ENCODE results near the gene RCCD1. TPM values are rescaled to one million over a fixed set of nuclear protein-coding genes. Genes with fewer than 3 reads are reported as not detected.

The RCCD1 gene, protein sequence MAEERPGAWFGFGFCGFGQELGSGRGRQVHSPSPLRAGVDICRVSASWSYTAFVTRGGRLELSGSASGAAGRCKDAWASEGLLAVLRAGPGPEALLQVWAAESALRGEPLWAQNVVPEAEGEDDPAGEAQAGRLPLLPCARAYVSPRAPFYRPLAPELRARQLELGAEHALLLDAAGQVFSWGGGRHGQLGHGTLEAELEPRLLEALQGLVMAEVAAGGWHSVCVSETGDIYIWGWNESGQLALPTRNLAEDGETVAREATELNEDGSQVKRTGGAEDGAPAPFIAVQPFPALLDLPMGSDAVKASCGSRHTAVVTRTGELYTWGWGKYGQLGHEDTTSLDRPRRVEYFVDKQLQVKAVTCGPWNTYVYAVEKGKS
- total RNA-seq (2021): 26.1 to 31.9 TPM (median 27.8 TPM) in 3 replicates
- Bru-seq, nascent RNA: percentile 70 among the genes with signal in this experiment
- long read RNA-seq, experiment 1, transcript RCCD1-201 (8 exons, 2,689 nt): major isoform, 11 of 78 reads
- long read RNA-seq, experiment 1, partial matches to known transcripts: 52 of 78 reads
- long read RNA-seq, experiment 1, other reads (novel, unspliced or antisense): 14 of 78 reads
- long read RNA-seq, experiment 2, partial matches to known transcripts: 11 of 18 reads
- long read RNA-seq, experiment 2, other reads (novel, unspliced or antisense): 6 of 18 reads
- long read RNA-seq, experiment 3, partial matches to known transcripts: 1 of 4 reads
- long read RNA-seq, experiment 3, other reads (novel, unspliced or antisense): 2 of 4 reads

DNA sequence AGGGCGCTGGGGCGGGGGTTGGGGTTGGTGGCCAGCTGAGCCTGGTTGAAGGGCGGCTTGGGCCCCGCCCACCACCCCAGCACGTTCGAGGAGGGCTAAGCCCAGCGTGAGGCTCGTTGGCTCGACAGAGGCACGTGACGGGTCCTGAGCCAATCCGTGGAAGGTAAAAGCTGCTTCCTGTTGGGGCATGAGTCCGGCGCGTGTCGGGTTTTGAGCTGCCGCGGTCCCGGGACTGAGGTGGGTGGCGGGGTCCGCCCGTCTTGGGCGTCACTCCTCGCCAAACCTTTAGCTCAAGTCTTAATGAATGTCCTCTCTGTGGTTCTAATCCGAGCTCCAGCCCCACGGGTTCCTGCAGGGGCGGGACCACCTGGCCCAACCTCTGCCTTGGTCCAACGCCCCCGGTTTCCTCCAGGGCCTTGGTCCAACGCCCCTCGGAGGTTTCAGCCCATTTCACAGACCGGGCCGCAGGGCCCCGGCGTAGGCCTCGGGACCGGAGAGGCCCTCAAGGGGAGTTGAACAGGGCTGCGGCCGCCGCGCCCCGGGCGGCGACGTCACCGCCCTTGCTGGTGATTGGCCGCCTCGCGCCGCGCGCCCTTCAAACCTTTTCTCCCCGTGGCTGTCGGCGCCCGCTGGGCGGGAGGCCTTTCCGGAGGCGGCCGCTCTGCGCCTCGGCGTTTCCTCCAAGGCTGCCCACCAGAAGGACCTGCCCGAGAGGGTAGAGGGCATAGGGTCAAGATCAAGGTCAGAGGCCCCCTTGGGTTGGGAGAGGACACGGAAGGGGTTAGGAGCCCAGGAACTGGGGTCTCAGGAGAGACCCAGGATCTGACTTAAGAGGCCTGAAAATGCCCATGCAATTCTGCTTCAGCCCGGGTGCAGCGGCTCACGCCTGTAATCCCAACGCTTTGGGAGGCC, at the start of gene RCCD1:
Gene RCCD1, plus strand, starts transcription at position 173 of the 912 bp plus-strand sequence. CDS start 1,851 bp downstream, outside the sequence.
- DNase-seq (ENCODE audit: low spot score): peak; percentile 93
- H3K27me3 Mint-ChIP-seq (ENCODE audit: low read depth): no peaks in the 10 kb centered on the region
- peak; percentile 75 for ATAC-seq
- ChIA-PET CTCF (interaction anchor here (0.6 to 6.2 kb wide), 18 partner anchors 12 to 318 kb away, joined by 3 to 264 read pairs (median 6); partner anchors contain the start of genes HDDC3, MAN2A2, PRC1 and UNC45A), POLR2A (interaction anchor here (0.6 to 1.9 kb wide), 4 partner anchors 9 to 40 kb away, joined by 3 to 19 read pairs (median 10); partner anchors contain the start of genes PRC1 and UNC45A)
- peak within 1 kb of the TSS; percentile 76 for H3K27ac Mint-ChIP-seq
- H3K4me1 Mint-ChIP-seq: peaks cover 16% of the 10 kb centered on the region
- H3K36me3 Mint-ChIP-seq: peaks cover 36% of the 10 kb centered on the region
- H3K9me3 Mint-ChIP-seq: no peaks in the 10 kb centered on the region
- peak within 1 kb of the TSS; percentile 74 for H3K4me3 Mint-ChIP-seq
- TF ChIP-seq GRHL2 (CRISPR knock-in tag; IDR thresholded peaks at IDR 0.05; ENCODE audit: insufficient replicate concordance, severe bottlenecking) (no peak), ELF4 (CRISPR knock-in tag; IDR thresholded peaks at IDR 0.05; ENCODE audit: low read depth) (0 out of 2 replicates have a peak, but pooled peaks have one; percentile 58), TEAD1 (CRISPR knock-in tag; IDR thresholded peaks at IDR 0.05) (peak; percentile 34; the same call in 1 of the 2 replicates), TCF7 (CRISPR knock-in tag; IDR thresholded peaks at IDR 0.05; ENCODE audit: low read depth) (no peak), NFE2L1 (CRISPR knock-in tag; IDR thresholded peaks at IDR 0.05) (peak; percentile 54; the same call in 1 of the 2 replicates), SMAD3 (CRISPR knock-in tag; IDR thresholded peaks at IDR 0.05; ENCODE audit: borderline replicate concordance) (0 out of 2 replicates have a peak, but pooled peaks have one; percentile 53), NFATC4 (CRISPR knock-in tag; IDR thresholded peaks at IDR 0.05) (no peak), NR3C1 (CRISPR knock-in tag; conservative IDR thresholded peaks at IDR 0.05; ENCODE audit: low read depth) (no peak), ZNF317 (CRISPR knock-in tag; IDR thresholded peaks at IDR 0.05; ENCODE audit: borderline replicate concordance, low read depth) (0 out of 2 replicates have a peak, but pooled peaks have one; percentile 30)
- TF ChIP-seq, protein P1, sequence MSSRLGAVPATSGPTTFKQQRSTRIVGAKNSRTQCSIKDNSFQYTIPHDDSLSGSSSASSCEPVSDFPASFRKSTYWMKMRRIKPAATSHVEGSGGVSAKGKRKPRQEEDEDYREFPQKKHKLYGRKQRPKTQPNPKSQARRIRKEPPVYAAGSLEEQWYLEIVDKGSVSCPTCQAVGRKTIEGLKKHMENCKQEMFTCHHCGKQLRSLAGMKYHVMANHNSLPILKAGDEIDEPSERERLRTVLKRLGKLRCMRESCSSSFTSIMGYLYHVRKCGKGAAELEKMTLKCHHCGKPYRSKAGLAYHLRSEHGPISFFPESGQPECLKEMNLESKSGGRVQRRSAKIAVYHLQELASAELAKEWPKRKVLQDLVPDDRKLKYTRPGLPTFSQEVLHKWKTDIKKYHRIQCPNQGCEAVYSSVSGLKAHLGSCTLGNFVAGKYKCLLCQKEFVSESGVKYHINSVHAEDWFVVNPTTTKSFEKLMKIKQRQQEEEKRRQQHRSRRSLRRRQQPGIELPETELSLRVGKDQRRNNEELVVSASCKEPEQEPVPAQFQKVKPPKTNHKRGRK (CRISPR knock-in tag; IDR thresholded peaks at IDR 0.05; ENCODE audit: borderline replicate concordance): no peak
- TF ChIP-seq, protein P2, sequence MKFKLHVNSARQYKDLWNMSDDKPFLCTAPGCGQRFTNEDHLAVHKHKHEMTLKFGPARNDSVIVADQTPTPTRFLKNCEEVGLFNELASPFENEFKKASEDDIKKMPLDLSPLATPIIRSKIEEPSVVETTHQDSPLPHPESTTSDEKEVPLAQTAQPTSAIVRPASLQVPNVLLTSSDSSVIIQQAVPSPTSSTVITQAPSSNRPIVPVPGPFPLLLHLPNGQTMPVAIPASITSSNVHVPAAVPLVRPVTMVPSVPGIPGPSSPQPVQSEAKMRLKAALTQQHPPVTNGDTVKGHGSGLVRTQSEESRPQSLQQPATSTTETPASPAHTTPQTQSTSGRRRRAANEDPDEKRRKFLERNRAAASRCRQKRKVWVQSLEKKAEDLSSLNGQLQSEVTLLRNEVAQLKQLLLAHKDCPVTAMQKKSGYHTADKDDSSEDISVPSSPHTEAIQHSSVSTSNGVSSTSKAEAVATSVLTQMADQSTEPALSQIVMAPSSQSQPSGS (CRISPR knock-in tag; IDR thresholded peaks at IDR 0.05; ENCODE audit: borderline replicate concordance, low read depth): no peak
- TF ChIP-seq, protein P3, sequence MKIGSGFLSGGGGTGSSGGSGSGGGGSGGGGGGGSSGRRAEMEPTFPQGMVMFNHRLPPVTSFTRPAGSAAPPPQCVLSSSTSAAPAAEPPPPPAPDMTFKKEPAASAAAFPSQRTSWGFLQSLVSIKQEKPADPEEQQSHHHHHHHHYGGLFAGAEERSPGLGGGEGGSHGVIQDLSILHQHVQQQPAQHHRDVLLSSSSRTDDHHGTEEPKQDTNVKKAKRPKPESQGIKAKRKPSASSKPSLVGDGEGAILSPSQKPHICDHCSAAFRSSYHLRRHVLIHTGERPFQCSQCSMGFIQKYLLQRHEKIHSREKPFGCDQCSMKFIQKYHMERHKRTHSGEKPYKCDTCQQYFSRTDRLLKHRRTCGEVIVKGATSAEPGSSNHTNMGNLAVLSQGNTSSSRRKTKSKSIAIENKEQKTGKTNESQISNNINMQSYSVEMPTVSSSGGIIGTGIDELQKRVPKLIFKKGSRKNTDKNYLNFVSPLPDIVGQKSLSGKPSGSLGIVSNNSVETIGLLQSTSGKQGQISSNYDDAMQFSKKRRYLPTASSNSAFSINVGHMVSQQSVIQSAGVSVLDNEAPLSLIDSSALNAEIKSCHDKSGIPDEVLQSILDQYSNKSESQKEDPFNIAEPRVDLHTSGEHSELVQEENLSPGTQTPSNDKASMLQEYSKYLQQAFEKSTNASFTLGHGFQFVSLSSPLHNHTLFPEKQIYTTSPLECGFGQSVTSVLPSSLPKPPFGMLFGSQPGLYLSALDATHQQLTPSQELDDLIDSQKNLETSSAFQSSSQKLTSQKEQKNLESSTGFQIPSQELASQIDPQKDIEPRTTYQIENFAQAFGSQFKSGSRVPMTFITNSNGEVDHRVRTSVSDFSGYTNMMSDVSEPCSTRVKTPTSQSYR (CRISPR knock-in tag; IDR thresholded peaks at IDR 0.05): no peak
- TF ChIP-seq, protein P4, sequence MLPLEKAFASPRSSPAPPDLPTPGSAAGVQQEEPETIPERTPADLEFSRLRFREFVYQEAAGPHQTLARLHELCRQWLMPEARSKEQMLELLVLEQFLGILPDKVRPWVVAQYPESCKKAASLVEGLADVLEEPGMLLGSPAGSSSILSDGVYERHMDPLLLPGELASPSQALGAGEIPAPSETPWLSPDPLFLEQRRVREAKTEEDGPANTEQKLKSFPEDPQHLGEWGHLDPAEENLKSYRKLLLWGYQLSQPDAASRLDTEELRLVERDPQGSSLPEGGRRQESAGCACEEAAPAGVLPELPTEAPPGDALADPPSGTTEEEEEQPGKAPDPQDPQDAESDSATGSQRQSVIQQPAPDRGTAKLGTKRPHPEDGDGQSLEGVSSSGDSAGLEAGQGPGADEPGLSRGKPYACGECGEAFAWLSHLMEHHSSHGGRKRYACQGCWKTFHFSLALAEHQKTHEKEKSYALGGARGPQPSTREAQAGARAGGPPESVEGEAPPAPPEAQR (CRISPR knock-in tag; IDR thresholded peaks at IDR 0.05): no peak
- TF ChIP-seq, protein P5, sequence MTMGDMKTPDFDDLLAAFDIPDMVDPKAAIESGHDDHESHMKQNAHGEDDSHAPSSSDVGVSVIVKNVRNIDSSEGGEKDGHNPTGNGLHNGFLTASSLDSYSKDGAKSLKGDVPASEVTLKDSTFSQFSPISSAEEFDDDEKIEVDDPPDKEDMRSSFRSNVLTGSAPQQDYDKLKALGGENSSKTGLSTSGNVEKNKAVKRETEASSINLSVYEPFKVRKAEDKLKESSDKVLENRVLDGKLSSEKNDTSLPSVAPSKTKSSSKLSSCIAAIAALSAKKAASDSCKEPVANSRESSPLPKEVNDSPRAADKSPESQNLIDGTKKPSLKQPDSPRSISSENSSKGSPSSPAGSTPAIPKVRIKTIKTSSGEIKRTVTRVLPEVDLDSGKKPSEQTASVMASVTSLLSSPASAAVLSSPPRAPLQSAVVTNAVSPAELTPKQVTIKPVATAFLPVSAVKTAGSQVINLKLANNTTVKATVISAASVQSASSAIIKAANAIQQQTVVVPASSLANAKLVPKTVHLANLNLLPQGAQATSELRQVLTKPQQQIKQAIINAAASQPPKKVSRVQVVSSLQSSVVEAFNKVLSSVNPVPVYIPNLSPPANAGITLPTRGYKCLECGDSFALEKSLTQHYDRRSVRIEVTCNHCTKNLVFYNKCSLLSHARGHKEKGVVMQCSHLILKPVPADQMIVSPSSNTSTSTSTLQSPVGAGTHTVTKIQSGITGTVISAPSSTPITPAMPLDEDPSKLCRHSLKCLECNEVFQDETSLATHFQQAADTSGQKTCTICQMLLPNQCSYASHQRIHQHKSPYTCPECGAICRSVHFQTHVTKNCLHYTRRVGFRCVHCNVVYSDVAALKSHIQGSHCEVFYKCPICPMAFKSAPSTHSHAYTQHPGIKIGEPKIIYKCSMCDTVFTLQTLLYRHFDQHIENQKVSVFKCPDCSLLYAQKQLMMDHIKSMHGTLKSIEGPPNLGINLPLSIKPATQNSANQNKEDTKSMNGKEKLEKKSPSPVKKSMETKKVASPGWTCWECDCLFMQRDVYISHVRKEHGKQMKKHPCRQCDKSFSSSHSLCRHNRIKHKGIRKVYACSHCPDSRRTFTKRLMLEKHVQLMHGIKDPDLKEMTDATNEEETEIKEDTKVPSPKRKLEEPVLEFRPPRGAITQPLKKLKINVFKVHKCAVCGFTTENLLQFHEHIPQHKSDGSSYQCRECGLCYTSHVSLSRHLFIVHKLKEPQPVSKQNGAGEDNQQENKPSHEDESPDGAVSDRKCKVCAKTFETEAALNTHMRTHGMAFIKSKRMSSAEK (CRISPR knock-in tag; IDR thresholded peaks at IDR 0.05; ENCODE audit: borderline replicate concordance): no peak; the same call in 1 of the 2 replicates
- TF ChIP-seq, protein P6, sequence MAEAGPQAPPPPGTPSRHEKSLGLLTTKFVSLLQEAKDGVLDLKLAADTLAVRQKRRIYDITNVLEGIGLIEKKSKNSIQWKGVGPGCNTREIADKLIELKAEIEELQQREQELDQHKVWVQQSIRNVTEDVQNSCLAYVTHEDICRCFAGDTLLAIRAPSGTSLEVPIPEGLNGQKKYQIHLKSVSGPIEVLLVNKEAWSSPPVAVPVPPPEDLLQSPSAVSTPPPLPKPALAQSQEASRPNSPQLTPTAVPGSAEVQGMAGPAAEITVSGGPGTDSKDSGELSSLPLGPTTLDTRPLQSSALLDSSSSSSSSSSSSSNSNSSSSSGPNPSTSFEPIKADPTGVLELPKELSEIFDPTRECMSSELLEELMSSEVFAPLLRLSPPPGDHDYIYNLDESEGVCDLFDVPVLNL (CRISPR knock-in tag; IDR thresholded peaks at IDR 0.05; ENCODE audit: borderline replicate concordance, low read depth): peak; percentile 94

All from WTC11 (cell line).